Peyer's patch (tissue), 4 donors: Measurements from ENCODE around the gene SEMA3G.

ENCODE experiments used
- CTCF ChIP-seq, 6 experiments: fragments of 450-650 bp in 4 of 6; fragments of 200-600 bp in 2 of 6; sonication (generic) in 1 of 6; IDR thresholded peaks; one replicate each; pipeline ENCODE4 v1.5.1; 2017 to 2019; ENCODE audit warnings: antibody characterized with exemption in 6 of 6, mild to moderate bottlenecking in 3 of 6, moderate library complexity in 1 of 6
- POLR2A ChIP-seq, 2 donors: fragments of 450-650 bp; IDR thresholded peaks; one replicate each; pipeline ENCODE4 v1.5.1; 2017; ENCODE audit warnings: antibody characterized with exemption in 2 of 2, mild to moderate bottlenecking in 2 of 2, moderate library complexity in 2 of 2

- TF ChIP-seq CTCF (IDR thresholded peaks at IDR 0.05): peak in 5 of 6 experiments; percentile 19 to 54 (median 50)
- TF ChIP-seq POLR2A (IDR thresholded peaks at IDR 0.05): no peak
Observed at GRCh38 chr3:52471371-52472238, 26.7 kb upstream of the SEMA3G start.
